HepG2 (cell line): ENCODE measurements around the gene DMKN. TPM values are rescaled to one million over a fixed set of nuclear protein-coding genes. Genes with fewer than 3 reads are reported as not detected.

ENCODE experiments used
- ARHGAP35 ChIP-seq: sonication (generic); formaldehyde crosslinking; IDR thresholded peaks from 2 replicates; pipeline ENCODE4 v1.9.0; 2022; ENCODE audit warnings: mild to moderate bottlenecking, inconsistent platforms, moderate library complexity, missing genetic modification reagents, borderline replicate concordance
- CREM ChIP-seq, 2 experiments: sonication (generic) in 1 of 2; formaldehyde crosslinking in 1 of 2; IDR thresholded peaks; 2 replicates each; pipeline versions ENCODE4 v1.4.0 to v1.6.1; 2016 to 2020; ENCODE audit warnings: antibody characterized with exemption in 1 of 2, mild to moderate bottlenecking in 1 of 2, missing genetic modification reagents in 1 of 2
- FOXP1 ChIP-seq, 2 experiments: fragments of 450-650 bp in 1 of 2; IDR thresholded peaks; 2 replicates each; pipeline ENCODE4 v1.6.1; 2017 to 2018; ENCODE audit warnings: antibody characterized with exemption in 1 of 2
- ISL2 ChIP-seq: sonication (generic); formaldehyde crosslinking; IDR thresholded peaks from 2 replicates; pipeline ENCODE4 v1.5.0; 2020; ENCODE audit warnings: missing genetic modification reagents
- KLF11 ChIP-seq: IDR thresholded peaks from 2 replicates; pipeline ENCODE4 v1.6.1; 2016; ENCODE audit warnings: missing compliant biosample characterization
- NCOA2 ChIP-seq: sonication (generic); formaldehyde crosslinking; IDR thresholded peaks from 2 replicates; pipeline ENCODE4 v1.8.0; 2022; ENCODE audit warnings: inconsistent platforms
- NFIC ChIP-seq: IDR thresholded peaks from 2 replicates; pipeline ENCODE4 v1.6.1; 2012; ENCODE audit warnings: mild to moderate bottlenecking, low read length, inconsistent platforms
- NR2C2 ChIP-seq: sonication (generic); formaldehyde crosslinking; IDR thresholded peaks from 2 replicates; pipeline ENCODE4 v1.4.0; 2020; ENCODE audit warnings: missing genetic modification reagents, mild to moderate bottlenecking, moderate library complexity, borderline replicate concordance
- NR2F2 ChIP-seq: IDR thresholded peaks from 2 replicates; pipeline ENCODE4 v1.6.1; 2012; ENCODE audit warnings: low read depth, inconsistent platforms, borderline replicate concordance
- RXRB ChIP-seq: IDR thresholded peaks from 2 replicates; pipeline ENCODE4 v1.6.1; 2016; ENCODE audit warnings: borderline replicate concordance, missing genetic modification reagents, missing compliant biosample characterization
- SAP130 ChIP-seq: IDR thresholded peaks from 2 replicates; pipeline ENCODE4 v1.6.1; 2016; ENCODE audit warnings: low read depth
- SIX1 ChIP-seq: sonication (generic); formaldehyde crosslinking; IDR thresholded peaks from 2 replicates; pipeline ENCODE4 v1.4.0; 2020; ENCODE audit warnings: missing genetic modification reagents, borderline replicate concordance
- SP1 ChIP-seq, 2 experiments: fragments of 450-650 bp in 1 of 2; sonication (generic) in 1 of 2; formaldehyde crosslinking in 1 of 2; IDR thresholded peaks; 2 replicates each; pipeline versions ENCODE4 v1.4.0 to v1.6.1; 2016 to 2020; ENCODE audit warnings: missing genetic modification reagents in 1 of 2
- TBX2 ChIP-seq: sonication (generic); formaldehyde crosslinking; IDR thresholded peaks from 2 replicates; pipeline ENCODE4 v1.5.0; 2020; ENCODE audit warnings: missing genetic modification reagents, mild to moderate bottlenecking, borderline replicate concordance
- ZNF260 ChIP-seq: sonication (generic); formaldehyde crosslinking; IDR thresholded peaks from 2 replicates; pipeline ENCODE4 v1.4.0; 2020; ENCODE audit warnings: missing genetic modification reagents, low read depth, mild to moderate bottlenecking, borderline replicate concordance
- ZNF281 ChIP-seq: sonication (generic); formaldehyde crosslinking; IDR thresholded peaks from 2 replicates; pipeline ENCODE4 v1.4.0; 2020; ENCODE audit warnings: missing genetic modification reagents, borderline replicate concordance
- ZNF446 ChIP-seq: sonication (generic); formaldehyde crosslinking; IDR thresholded peaks from 2 replicates; pipeline ENCODE4 v1.5.0; 2020; ENCODE audit warnings: mild to moderate bottlenecking, missing genetic modification reagents
- polyA plus RNA-seq, 8 experiments: library from polyadenylated mRNA; depleted of rRNA in 3 of 8; stranded (reverse) in 7 of 8; unstranded in 1 of 8; fragments of >200 nt; fragmentation: Illumina TruSeq in 4 of 8; extraction: Trizol in 4 of 8; gene quantifications; 2 replicates each; pipeline versions ENCODE4 v1.2.1 to v1.2.3, GENCODE V29; 2011 to 2016; ENCODE audit warnings: low read depth in 4 of 8, missing spikeins in 1 of 8, mixed read lengths in 1 of 8; ENCODE audit not compliant: insufficient read depth in 1 of 8
- total RNA-seq, 5 experiments: library from RNA; depleted of rRNA; stranded (reverse); fragments of >200 nt; fragmentation: Illumina TruSeq; extraction: Trizol; gene quantifications; 2 replicates each; pipeline ENCODE4 v1.2.3, GENCODE V29; 2016; ENCODE audit warnings: low read depth in 1 of 5
- TF ChIP-seq, protein P1 (sequence below): sonication (generic); formaldehyde crosslinking; IDR thresholded peaks from 2 replicates; pipeline ENCODE4 v1.4.0; 2020; ENCODE audit warnings: missing genetic modification reagents
- TF ChIP-seq, protein P2 (sequence below): sonication (generic); formaldehyde crosslinking; IDR thresholded peaks from 2 replicates; pipeline ENCODE4 v1.4.0; 2020; ENCODE audit warnings: mild to moderate bottlenecking, missing genetic modification reagents, borderline replicate concordance

The DMKN gene
- total and polyA plus RNA-seq, 2 of the 13 experiments (the other 11 are each of a cell fraction or from before 2014, with no cell fraction given), result 50.8 to 57.1 TPM

- TF ChIP-seq, protein P1, sequence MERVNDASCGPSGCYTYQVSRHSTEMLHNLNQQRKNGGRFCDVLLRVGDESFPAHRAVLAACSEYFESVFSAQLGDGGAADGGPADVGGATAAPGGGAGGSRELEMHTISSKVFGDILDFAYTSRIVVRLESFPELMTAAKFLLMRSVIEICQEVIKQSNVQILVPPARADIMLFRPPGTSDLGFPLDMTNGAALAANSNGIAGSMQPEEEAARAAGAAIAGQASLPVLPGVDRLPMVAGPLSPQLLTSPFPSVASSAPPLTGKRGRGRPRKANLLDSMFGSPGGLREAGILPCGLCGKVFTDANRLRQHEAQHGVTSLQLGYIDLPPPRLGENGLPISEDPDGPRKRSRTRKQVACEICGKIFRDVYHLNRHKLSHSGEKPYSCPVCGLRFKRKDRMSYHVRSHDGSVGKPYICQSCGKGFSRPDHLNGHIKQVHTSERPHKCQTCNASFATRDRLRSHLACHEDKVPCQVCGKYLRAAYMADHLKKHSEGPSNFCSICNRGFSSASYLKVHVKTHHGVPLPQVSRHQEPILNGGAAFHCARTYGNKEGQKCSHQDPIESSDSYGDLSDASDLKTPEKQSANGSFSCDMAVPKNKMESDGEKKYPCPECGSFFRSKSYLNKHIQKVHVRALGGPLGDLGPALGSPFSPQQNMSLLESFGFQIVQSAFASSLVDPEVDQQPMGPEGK (CRISPR knock-in tag), result 0 out of 2 replicates have a peak, but pooled peaks have one; percentile 12
- TF ChIP-seq NFIC (0 out of 2 replicates have a peak, but pooled peaks have one; percentile 40), SP1 (IDR thresholded peaks at IDR 0.05) (no peak), SP1 (CRISPR knock-in tag; IDR thresholded peaks at IDR 0.05) (no peak), SAP130 (CRISPR knock-in tag) (no peak), ZNF446 (CRISPR knock-in tag) (no peak), ARHGAP35 (no peak), ZNF281 (CRISPR knock-in tag) (no peak), NR2F2 (peak; percentile 79), SIX1 (peak; percentile 70; the same call in 1 of the 2 replicates), CREM (IDR thresholded peaks at IDR 0.05) (peak; percentile 48), CREM (CRISPR knock-in tag; IDR thresholded peaks at IDR 0.05) (no peak), NR2C2 (CRISPR knock-in tag) (peak; percentile 28; the same call in 1 of the 2 replicates), RXRB (peak; percentile 43; the same call in 1 of the 2 replicates), NCOA2 (peak; percentile 37; the same call in 1 of the 2 replicates), TBX2 (CRISPR knock-in tag) (peak; percentile 38; the same call in 1 of the 2 replicates), FOXP1 (IDR thresholded peaks at IDR 0.05) (no peak), FOXP1 (CRISPR knock-in tag; IDR thresholded peaks at IDR 0.05) (peak; percentile 30; the same call in 1 of the 2 replicates), KLF11 (CRISPR knock-in tag) (no peak), ZNF260 (CRISPR knock-in tag) (no peak), ISL2 (CRISPR knock-in tag) (peak; percentile 51)
- TF ChIP-seq, protein P2, sequence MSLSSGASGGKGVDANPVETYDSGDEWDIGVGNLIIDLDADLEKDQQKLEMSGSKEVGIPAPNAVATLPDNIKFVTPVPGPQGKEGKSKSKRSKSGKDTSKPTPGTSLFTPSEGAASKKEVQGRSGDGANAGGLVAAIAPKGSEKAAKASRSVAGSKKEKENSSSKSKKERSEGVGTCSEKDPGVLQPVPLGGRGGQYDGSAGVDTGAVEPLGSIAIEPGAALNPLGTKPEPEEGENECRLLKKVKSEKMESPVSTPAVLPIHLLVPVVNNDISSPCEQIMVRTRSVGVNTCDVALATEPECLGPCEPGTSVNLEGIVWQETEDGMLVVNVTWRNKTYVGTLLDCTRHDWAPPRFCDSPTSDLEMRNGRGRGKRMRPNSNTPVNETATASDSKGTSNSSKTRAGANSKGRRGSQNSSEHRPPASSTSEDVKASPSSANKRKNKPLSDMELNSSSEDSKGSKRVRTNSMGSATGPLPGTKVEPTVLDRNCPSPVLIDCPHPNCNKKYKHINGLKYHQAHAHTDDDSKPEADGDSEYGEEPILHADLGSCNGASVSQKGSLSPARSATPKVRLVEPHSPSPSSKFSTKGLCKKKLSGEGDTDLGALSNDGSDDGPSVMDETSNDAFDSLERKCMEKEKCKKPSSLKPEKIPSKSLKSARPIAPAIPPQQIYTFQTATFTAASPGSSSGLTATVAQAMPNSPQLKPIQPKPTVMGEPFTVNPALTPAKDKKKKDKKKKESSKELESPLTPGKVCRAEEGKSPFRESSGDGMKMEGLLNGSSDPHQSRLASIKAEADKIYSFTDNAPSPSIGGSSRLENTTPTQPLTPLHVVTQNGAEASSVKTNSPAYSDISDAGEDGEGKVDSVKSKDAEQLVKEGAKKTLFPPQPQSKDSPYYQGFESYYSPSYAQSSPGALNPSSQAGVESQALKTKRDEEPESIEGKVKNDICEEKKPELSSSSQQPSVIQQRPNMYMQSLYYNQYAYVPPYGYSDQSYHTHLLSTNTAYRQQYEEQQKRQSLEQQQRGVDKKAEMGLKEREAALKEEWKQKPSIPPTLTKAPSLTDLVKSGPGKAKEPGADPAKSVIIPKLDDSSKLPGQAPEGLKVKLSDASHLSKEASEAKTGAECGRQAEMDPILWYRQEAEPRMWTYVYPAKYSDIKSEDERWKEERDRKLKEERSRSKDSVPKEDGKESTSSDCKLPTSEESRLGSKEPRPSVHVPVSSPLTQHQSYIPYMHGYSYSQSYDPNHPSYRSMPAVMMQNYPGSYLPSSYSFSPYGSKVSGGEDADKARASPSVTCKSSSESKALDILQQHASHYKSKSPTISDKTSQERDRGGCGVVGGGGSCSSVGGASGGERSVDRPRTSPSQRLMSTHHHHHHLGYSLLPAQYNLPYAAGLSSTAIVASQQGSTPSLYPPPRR (CRISPR knock-in tag), result 0 out of 2 replicates have a peak, but pooled peaks have one; percentile 58
Measured at GRCh38 chr19:35486268-35486708, 27.2 kb downstream of the DMKN start (continued).
